UCSD-AML1 (cell line): Measurements from ENCODE around the gene TXNDC12.

Experiments
- DNase-seq: peaks from one replicate; lab custom pipeline; 2025; ENCODE audit not compliant: unreplicated experiment; lab: John Stamatoyannopoulos, UW

Gene TXNDC12

GRCh38 chr1:52002038-52002917 is 52.7 kb downstream of the TXNDC12 start:
- DNase-seq = no peak

GRCh38 chr1:51998701-51999100 is 56.3 kb downstream of the TXNDC12 start:
- DNase-seq = no peak

DNA sequence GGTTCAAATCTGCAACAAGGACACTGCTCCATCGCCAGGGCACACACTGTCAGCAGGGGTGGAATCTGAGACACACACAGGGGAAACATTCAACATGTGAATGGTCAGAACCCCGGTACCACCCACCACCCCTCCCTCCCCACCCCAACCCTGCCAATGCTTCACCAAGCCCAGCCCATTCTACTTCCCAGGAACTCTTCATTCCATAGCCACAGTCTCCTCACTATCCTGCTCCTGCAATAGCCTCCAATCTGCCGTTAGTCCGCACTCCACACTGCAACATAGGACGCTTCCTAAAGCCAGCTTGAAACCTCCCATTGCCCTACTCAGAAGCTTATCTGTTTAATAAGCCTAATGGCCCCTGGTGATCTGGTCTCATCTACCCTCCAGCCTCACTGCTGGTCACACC is 57.0 kb downstream of the TXNDC12 start:
- no peak for DNase-seq

GRCh38 chr1:51990478-51990965 is 64.5 kb downstream of the TXNDC12 start, which contains the start of gene RAB3B:
Gene RAB3B, minus strand, starts transcription at chr1:51990700. Its CDS starts 13,583 bp downstream, at chr1:51977117.
- peak; percentile 44 for DNase-seq

- DNase-seq = no peak
These were observed 65.2 kb downstream of the TXNDC12 start for GRCh38 chr1:51989582-51990477.

GRCh38 chr1:51988254-51988653 is 66.7 kb downstream of the TXNDC12 start:
- no peak for DNase-seq

- no peak for DNase-seq
These were observed 68.3 kb downstream of the TXNDC12 start for GRCh38 chr1:51986718-51987117.

DNA sequence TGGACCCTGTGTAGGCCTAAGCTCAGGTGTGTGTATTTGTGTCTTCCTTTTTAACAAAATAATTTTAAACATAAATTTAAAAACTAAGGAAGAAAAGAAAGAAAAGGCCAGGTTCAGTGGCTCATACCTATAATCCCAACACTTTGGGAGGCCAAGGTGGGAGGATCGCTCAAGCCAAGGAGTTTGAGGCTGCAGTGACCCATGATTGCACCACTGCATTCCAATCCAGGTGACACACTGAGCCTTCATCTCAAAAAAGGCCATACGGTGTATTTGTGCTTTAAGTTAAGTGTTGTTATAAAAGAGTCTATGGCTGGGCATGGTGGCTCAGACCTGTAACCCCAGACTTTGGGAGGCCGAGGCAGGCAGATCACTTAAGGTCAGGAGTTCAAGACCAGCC is 72.8 kb downstream of the TXNDC12 start:
- no peak for DNase-seq

- no peak for DNase-seq
These were observed 73.4 kb downstream of the TXNDC12 start for GRCh38 chr1:51981555-51981954.

DNA sequence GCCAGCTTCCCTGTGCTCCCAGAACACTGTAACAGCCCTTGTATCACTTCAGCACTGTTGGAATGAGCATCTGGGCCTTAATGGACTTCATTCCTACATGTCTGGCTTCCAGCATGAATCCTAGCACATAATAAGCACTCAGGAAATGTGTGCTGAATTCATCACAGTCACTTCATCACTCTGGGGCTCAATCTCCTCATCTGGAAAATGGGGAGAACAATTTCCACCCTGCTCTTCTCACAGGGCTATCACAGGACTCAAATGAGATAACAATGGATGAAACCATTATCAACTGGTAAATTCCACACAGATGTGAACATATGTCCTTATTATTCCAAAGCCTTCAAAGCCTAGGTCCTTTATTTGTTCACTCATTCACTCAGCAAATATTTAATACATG is 76.9 kb downstream of the TXNDC12 start:
- no peak for DNase-seq

DNA sequence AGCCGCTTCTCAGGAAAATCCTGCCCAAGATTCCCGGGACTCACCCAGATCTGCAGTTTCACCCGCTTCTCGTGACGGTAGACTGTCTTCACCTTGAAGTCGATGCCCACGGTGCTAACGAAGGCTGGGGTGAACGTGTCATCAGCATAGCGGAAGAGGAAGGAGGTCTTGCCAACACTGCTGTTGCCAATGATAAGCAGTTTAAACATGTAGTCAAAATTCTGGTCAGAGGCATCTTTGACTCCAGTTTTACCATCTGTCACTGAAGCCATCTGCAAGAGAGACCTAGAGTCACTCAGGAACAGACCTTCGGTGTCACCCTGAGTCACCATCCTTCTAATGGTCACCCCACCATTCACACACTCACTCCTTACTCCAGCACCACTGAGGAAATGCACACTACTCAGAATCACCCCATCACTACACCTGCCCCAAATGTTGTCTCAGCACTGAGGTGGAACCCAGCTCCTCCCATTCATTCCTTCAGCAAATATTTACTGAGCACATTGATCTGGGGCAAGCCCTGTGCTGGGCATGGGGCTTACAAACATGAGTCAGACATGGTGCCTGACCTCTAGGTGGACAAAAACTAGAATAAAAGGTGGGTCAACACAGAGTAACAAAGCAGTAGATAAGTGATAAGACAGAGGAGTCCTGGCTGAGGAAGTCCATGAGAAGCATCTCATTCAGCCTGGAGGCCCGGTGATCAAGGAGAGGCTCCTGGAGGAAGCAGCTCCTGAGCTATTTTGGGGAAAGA is 78.0 kb downstream of the TXNDC12 start:
- no peak for DNase-seq

DNA sequence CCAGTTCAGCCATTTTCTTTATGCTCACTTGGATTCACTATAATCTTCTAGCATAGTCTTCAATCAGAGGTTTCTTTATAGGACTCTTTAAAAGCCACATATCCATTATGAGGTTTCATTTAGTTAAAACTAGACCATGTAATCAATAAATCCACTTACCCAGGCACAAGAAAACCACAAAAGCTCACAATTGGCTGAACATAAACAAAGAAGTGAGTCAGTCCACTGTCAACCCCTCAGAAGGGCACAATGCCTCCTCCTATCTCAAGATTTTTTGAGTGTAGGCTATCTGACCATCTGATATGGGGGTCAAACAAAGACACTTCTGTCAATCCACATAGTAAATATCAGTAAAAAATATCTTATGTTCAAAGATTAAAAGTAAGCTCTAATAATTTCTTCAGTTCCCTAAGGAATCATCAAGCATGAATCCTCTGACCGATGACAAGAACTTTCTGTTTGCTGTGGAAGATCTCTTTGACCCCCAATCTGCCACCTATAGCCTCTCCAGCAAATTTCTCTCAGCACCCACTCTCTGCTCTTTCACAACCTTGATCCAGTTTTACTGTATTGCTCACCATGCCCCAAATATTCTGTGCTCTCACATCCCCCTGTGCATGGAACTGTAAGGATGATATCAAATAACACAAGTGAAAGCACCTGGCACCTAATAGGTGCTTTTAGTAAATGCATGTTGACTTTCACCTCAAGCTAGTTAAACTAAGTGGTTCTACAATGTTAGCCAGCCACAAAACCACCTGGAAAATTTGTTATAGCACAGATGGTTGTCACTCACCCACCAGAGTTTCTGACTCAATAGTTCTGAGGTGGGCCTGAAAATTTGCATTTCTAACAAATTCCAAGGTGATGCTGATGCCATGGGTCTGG is 81.2 kb downstream of the TXNDC12 start:
- DNase-seq = no peak
